ENCODE measurements around the gene PNCK.

Gene PNCK

GRCh38 chrX:153643431-153644351 lies 29.9 kb downstream of the PNCK start:
- H3K4me3 ChIP-seq (ENCODE audit: control insufficient read depth, low read depth, low read length) = no peak overlapping the region; the same call in 1 of the 2 replicates
- DNase-seq (ENCODE audit: low read depth) = no peak
- no peak for TF ChIP-seq CTCF (IDR thresholded peaks at IDR 0.05; ENCODE audit: control insufficient read depth, insufficient read depth, low read depth, low read length, missing control alignments)

- TF ChIP-seq CTCF (IDR thresholded peaks at IDR 0.05; ENCODE audit: control insufficient read depth, insufficient read depth, low read depth, low read length, missing control alignments) = no peak
- H3K4me3 ChIP-seq (ENCODE audit: control insufficient read depth, low read depth, low read length) = no peak overlapping the region
- DNase-seq (ENCODE audit: low read depth) = no peak
Measured at GRCh38 chrX:153642655-153643430, 30.8 kb downstream of the PNCK start.

GRCh38 chrX:153642051-153642654 lies 31.5 kb downstream of the PNCK start:
- no peak overlapping the region for H3K4me3 ChIP-seq (ENCODE audit: control insufficient read depth, low read depth, low read length)
- no peak for DNase-seq (ENCODE audit: low read depth)
- TF ChIP-seq CTCF (IDR thresholded peaks at IDR 0.05; ENCODE audit: control insufficient read depth, insufficient read depth, low read depth, low read length, missing control alignments) = no peak

GRCh38 chrX:153641627-153642026 lies 32.0 kb downstream of the PNCK start:
- no peak overlapping the region for H3K4me3 ChIP-seq (ENCODE audit: control insufficient read depth, low read depth, low read length)
- no peak for TF ChIP-seq CTCF (IDR thresholded peaks at IDR 0.05; ENCODE audit: control insufficient read depth, insufficient read depth, low read depth, low read length, missing control alignments)
- no peak for DNase-seq (ENCODE audit: low read depth)

- no peak overlapping the region for H3K4me3 ChIP-seq (ENCODE audit: control insufficient read depth, low read depth, low read length)
- TF ChIP-seq CTCF (IDR thresholded peaks at IDR 0.05; ENCODE audit: control insufficient read depth, insufficient read depth, low read depth, low read length, missing control alignments) = no peak
- DNase-seq (ENCODE audit: low read depth) = no peak
Measured at GRCh38 chrX:153640736-153641575, 32.7 kb downstream of the PNCK start.
